ENCODE measurements around the gene SIGLEC11.

DNA sequence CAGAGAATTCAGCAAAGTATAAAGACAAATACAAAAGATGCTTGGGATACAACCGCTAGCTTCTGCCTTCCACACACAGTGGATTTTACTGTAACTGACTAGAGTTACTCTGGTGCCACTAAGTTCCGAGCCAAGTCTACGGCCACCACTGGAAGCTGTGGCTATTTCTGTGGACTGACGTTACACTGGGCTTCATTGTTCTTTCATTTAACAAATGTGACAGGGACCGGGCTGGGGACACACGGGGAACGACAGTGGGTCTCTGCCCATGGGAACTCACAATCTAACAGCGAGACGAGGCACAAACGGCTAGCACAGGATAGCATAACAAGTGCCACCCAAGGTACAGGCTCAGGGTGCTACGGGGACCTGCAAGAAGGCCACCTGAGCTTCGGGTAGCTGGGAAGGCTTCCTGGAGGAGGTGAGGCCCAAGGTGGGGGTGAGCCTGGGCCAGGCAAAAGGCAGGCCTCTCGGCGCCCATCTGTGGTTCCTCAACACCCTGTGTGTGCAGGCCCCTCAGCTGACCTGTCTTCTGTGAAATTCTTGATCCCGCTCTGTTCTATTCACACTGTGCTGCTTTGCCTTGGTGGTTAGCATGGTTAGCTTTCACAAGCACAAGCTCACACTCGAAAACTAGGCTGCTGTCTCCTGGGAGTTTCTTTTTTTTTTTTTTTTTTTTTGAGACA, 54.0 kb downstream of the SIGLEC11 start:
- TF ChIP-seq EZH2 (IDR thresholded peaks at IDR 0.05; ENCODE audit: low read depth, unreplicated experiment) = no peak
- TF ChIP-seq, protein P1, sequence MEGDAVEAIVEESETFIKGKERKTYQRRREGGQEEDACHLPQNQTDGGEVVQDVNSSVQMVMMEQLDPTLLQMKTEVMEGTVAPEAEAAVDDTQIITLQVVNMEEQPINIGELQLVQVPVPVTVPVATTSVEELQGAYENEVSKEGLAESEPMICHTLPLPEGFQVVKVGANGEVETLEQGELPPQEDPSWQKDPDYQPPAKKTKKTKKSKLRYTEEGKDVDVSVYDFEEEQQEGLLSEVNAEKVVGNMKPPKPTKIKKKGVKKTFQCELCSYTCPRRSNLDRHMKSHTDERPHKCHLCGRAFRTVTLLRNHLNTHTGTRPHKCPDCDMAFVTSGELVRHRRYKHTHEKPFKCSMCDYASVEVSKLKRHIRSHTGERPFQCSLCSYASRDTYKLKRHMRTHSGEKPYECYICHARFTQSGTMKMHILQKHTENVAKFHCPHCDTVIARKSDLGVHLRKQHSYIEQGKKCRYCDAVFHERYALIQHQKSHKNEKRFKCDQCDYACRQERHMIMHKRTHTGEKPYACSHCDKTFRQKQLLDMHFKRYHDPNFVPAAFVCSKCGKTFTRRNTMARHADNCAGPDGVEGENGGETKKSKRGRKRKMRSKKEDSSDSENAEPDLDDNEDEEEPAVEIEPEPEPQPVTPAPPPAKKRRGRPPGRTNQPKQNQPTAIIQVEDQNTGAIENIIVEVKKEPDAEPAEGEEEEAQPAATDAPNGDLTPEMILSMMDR (conservative IDR thresholded peaks at IDR 0.05; ENCODE audit: low read depth in 2 of 2) = no peak
- no peak; the same call in 1 of the 2 replicates for TF ChIP-seq POLR2AphosphoS5 (IDR thresholded peaks at IDR 0.05; ENCODE audit: low read depth)
- TF ChIP-seq, protein P2, sequence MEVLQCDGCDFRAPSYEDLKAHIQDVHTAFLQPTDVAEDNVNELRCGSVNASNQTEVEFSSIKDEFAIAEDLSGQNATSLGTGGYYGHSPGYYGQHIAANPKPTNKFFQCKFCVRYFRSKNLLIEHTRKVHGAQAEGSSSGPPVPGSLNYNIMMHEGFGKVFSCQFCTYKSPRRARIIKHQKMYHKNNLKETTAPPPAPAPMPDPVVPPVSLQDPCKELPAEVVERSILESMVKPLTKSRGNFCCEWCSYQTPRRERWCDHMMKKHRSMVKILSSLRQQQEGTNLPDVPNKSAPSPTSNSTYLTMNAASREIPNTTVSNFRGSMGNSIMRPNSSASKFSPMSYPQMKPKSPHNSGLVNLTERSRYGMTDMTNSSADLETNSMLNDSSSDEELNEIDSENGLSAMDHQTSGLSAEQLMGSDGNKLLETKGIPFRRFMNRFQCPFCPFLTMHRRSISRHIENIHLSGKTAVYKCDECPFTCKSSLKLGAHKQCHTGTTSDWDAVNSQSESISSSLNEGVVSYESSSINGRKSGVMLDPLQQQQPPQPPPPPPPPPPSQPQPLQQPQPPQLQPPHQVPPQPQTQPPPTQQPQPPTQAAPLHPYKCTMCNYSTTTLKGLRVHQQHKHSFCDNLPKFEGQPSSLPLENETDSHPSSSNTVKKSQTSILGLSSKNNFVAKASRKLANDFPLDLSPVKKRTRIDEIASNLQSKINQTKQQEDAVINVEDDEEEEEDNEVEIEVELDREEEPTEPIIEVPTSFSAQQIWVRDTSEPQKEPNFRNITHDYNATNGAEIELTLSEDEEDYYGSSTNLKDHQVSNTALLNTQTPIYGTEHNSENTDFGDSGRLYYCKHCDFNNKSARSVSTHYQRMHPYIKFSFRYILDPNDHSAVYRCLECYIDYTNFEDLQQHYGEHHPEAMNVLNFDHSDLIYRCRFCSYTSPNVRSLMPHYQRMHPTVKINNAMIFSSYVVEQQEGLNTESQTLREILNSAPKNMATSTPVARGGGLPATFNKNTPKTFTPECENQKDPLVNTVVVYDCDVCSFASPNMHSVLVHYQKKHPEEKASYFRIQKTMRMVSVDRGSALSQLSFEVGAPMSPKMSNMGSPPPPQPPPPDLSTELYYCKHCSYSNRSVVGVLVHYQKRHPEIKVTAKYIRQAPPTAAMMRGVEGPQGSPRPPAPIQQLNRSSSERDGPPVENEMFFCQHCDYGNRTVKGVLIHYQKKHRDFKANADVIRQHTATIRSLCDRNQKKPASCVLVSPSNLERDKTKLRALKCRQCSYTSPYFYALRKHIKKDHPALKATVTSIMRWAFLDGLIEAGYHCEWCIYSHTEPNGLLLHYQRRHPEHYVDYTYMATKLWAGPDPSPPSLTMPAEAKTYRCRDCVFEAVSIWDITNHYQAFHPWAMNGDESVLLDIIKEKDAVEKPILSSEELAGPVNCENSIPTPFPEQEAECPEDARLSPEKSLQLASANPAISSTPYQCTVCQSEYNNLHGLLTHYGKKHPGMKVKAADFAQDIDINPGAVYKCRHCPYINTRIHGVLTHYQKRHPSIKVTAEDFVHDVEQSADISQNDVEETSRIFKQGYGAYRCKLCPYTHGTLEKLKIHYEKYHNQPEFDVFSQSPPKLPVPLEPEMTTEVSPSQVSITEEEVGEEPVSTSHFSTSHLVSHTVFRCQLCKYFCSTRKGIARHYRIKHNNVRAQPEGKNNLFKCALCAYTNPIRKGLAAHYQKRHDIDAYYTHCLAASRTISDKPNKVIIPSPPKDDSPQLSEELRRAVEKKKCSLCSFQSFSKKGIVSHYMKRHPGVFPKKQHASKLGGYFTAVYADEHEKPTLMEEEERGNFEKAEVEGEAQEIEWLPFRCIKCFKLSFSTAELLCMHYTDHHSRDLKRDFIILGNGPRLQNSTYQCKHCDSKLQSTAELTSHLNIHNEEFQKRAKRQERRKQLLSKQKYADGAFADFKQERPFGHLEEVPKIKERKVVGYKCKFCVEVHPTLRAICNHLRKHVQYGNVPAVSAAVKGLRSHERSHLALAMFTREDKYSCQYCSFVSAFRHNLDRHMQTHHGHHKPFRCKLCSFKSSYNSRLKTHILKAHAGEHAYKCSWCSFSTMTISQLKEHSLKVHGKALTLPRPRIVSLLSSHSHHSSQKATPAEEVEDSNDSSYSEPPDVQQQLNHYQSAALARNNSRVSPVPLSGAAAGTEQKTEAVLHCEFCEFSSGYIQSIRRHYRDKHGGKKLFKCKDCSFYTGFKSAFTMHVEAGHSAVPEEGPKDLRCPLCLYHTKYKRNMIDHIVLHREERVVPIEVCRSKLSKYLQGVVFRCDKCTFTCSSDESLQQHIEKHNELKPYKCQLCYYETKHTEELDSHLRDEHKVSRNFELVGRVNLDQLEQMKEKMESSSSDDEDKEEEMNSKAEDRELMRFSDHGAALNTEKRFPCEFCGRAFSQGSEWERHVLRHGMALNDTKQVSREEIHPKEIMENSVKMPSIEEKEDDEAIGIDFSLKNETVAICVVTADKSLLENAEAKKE (CRISPR knock-in tag; IDR thresholded peaks at IDR 0.05) = no peak
- TF ChIP-seq EZH2phosphoT487 (IDR thresholded peaks at IDR 0.05; ENCODE audit: unreplicated experiment) = no peak
- TF ChIP-seq, protein P3, sequence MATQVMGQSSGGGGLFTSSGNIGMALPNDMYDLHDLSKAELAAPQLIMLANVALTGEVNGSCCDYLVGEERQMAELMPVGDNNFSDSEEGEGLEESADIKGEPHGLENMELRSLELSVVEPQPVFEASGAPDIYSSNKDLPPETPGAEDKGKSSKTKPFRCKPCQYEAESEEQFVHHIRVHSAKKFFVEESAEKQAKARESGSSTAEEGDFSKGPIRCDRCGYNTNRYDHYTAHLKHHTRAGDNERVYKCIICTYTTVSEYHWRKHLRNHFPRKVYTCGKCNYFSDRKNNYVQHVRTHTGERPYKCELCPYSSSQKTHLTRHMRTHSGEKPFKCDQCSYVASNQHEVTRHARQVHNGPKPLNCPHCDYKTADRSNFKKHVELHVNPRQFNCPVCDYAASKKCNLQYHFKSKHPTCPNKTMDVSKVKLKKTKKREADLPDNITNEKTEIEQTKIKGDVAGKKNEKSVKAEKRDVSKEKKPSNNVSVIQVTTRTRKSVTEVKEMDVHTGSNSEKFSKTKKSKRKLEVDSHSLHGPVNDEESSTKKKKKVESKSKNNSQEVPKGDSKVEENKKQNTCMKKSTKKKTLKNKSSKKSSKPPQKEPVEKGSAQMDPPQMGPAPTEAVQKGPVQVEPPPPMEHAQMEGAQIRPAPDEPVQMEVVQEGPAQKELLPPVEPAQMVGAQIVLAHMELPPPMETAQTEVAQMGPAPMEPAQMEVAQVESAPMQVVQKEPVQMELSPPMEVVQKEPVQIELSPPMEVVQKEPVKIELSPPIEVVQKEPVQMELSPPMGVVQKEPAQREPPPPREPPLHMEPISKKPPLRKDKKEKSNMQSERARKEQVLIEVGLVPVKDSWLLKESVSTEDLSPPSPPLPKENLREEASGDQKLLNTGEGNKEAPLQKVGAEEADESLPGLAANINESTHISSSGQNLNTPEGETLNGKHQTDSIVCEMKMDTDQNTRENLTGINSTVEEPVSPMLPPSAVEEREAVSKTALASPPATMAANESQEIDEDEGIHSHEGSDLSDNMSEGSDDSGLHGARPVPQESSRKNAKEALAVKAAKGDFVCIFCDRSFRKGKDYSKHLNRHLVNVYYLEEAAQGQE (IDR thresholded peaks at IDR 0.05; ENCODE audit: unreplicated experiment) = no peak
- no peak for TF ChIP-seq CREB1 (CRISPR knock-in tag; IDR thresholded peaks at IDR 0.05; ENCODE audit: low read depth)
